ENCODE data around the gene RPL38.

Gene RPL38

DNA sequence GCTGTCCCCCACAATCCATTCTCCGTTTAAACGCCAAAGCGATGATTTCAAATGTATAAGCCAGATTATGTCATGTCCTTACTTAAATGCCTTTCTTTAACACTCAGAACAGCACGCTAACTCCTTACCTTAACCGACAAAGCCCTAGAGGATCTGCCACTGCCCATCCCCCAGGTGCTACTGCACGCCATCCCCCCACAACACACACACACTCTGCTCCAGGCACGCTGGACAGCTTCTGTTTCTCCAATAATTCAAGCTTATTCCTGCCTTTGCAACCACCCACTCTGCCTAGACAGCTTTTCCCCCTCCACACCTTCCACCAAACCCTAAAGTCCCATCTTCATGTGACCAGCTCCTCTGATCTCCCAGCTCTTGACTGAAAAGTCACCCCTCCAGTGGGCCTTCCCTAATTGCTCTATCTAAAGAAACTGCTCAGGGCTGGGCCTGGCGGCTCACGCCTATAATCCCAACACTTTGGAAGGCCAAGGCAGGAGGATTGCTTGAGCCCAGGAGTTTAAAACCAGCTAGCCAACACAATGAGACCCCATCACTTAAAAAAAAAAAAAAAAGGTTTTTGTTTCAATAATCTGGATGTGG lies 38.9 kb upstream of the RPL38 start:
- Histone ChIP-seq H3K9me3 (ENCODE audit: severe bottlenecking) (peaks cover 8% of the 10 kb centered on the region), H3K27ac (peak overlapping the region; percentile 82), H3K27me3 (ENCODE audit: insufficient read depth, low read depth, severe bottlenecking) (no peaks in the 10 kb centered on the region), H3K4me3 (ENCODE audit: low read depth, low read length) (no peak overlapping the region), H3K36me3 (no peaks in the 10 kb centered on the region)
- TF ChIP-seq CTCF (IDR thresholded peaks at IDR 0.05; ENCODE audit: low read depth, low read length): no peak
- peak; percentile 76 for DNase-seq

- Histone ChIP-seq H3K27ac (no peak overlapping the region; the same call in 1 of the 2 replicates), H3K27me3 (ENCODE audit: insufficient read depth, low read depth, severe bottlenecking) (no peaks in the 10 kb centered on the region), H3K9me3 (ENCODE audit: severe bottlenecking) (peaks cover 7% of the 10 kb centered on the region), H3K4me3 (ENCODE audit: low read depth, low read length) (no peak overlapping the region), H3K36me3 (no peaks in the 10 kb centered on the region)
- peak; percentile 4 for DNase-seq
- TF ChIP-seq CTCF (IDR thresholded peaks at IDR 0.05; ENCODE audit: low read depth, low read length): no peak
Measured at GRCh38 chr17:74165797-74166365, 37.6 kb upstream of the RPL38 start.

- Histone ChIP-seq H3K27me3 (ENCODE audit: insufficient read depth, low read depth, severe bottlenecking) (no peaks in the 10 kb centered on the region), H3K9me3 (ENCODE audit: severe bottlenecking) (peaks cover 7% of the 10 kb centered on the region), H3K27ac (no peak overlapping the region), H3K36me3 (no peaks in the 10 kb centered on the region), H3K4me3 (ENCODE audit: low read depth, low read length) (no peak overlapping the region)
- no peak for DNase-seq
- no peak for TF ChIP-seq CTCF (IDR thresholded peaks at IDR 0.05; ENCODE audit: low read depth, low read length)
Measured at GRCh38 chr17:74170924-74171323, 32.6 kb upstream of the RPL38 start.

DNA sequence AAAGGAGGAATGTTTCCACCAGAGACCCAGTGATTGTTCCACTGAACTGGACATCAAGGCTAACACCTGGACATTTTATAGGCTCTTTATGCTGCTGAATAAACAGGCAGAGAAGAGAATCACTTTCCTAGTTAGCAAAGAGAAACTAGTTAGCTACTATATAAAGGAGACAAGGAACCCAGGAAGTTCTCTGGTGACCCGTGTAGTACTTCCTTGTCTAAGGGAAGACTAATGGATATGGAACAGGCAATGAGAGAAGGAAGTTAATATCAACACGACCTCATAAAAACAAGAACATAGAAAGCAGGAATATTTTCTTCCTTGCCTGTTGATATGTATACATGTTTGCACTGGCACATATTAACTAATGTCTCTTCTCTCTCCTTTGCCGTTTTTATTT lies 30.8 kb upstream of the RPL38 start:
- Histone ChIP-seq H3K27ac (no peak overlapping the region), H3K36me3 (no peaks in the 10 kb centered on the region), H3K27me3 (ENCODE audit: insufficient read depth, low read depth, severe bottlenecking) (no peaks in the 10 kb centered on the region), H3K4me3 (ENCODE audit: low read depth, low read length) (no peak overlapping the region), H3K9me3 (ENCODE audit: severe bottlenecking) (peaks cover 2% of the 10 kb centered on the region)
- no peak for TF ChIP-seq CTCF (IDR thresholded peaks at IDR 0.05; ENCODE audit: low read depth, low read length)
- DNase-seq: no peak

DNA sequence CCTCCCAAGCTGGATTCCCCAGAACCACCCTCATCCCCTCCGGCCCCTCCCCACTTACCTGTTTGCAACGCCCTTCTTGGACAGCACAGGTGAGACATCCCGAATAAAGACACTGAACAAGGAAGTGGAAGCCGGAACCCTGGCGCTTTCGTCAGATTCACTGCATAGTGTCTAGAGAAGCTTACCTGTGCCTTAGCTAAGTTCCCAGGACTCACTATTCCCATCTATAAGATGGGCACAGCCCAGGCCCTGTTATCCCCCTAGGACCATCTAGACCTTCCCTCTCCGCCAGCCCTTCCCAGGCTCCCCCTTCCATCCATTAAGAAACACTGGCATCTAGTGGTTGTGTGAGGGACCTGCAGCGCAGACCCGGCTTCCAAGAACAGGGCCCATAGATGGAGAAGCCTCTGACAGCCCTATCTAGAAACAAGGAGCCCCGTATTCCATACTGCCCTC lies 26.9 kb upstream of the RPL38 start:
- peaks cover 5% of the 10 kb centered on the region for H3K9me3 ChIP-seq (ENCODE audit: severe bottlenecking)
- peak; percentile 93 for TF ChIP-seq CTCF (IDR thresholded peaks at IDR 0.05; ENCODE audit: low read depth, low read length)
- H3K36me3 ChIP-seq: no peaks in the 10 kb centered on the region
- peak; percentile 93 for DNase-seq
- no peak overlapping the region for H3K27ac ChIP-seq
- no peaks in the 10 kb centered on the region for H3K27me3 ChIP-seq (ENCODE audit: insufficient read depth, low read depth, severe bottlenecking)
- no peak overlapping the region for H3K4me3 ChIP-seq (ENCODE audit: low read depth, low read length)

GRCh38 chr17:74177018-74177450 lies 26.4 kb upstream of the RPL38 start:
- peaks cover 5% of the 10 kb centered on the region for H3K9me3 ChIP-seq (ENCODE audit: severe bottlenecking)
- no peaks in the 10 kb centered on the region for H3K27me3 ChIP-seq (ENCODE audit: insufficient read depth, low read depth, severe bottlenecking)
- H3K36me3 ChIP-seq: no peaks in the 10 kb centered on the region
- no peak overlapping the region for H3K27ac ChIP-seq
- H3K4me3 ChIP-seq (ENCODE audit: low read depth, low read length): no peak overlapping the region
- no peak for TF ChIP-seq CTCF (IDR thresholded peaks at IDR 0.05; ENCODE audit: low read depth, low read length)
- DNase-seq: no peak
